GM18858 (cell line): ENCODE measurements around the gene PAQR9.

ENCODE experiments used
- ATAC-seq: cut with Tn5 transposase; IDR thresholded peaks from one replicate; pipeline ENCODE4 v1.9.1; 2021; ENCODE audit not compliant: unreplicated experiment

The PAQR9 gene

GRCh38 chr3:142952272-142953193 lies 10.9 kb downstream of the PAQR9 start:
- ATAC-seq: no peak

GRCh38 chr3:142951794-142952193 lies 11.7 kb downstream of the PAQR9 start:
- ATAC-seq: no peak

GRCh38 chr3:142950972-142951371 lies 12.5 kb downstream of the PAQR9 start:
- ATAC-seq: no peak

GRCh38 chr3:142947799-142948575 lies 15.5 kb downstream of the PAQR9 start:
- ATAC-seq: no peak

GRCh38 chr3:142947352-142947751 lies 16.1 kb downstream of the PAQR9 start:
- no peak for ATAC-seq

- no peak for ATAC-seq
Measured at GRCh38 chr3:142946861-142947260, 16.6 kb downstream of the PAQR9 start.

- ATAC-seq: no peak
Measured at GRCh38 chr3:142945023-142945422, 18.5 kb downstream of the PAQR9 start.

GRCh38 chr3:142944342-142944741 lies 19.1 kb downstream of the PAQR9 start:
- no peak for ATAC-seq

- ATAC-seq: no peak
Measured at GRCh38 chr3:142943870-142944269, 19.6 kb downstream of the PAQR9 start.

- no peak for ATAC-seq
Measured at GRCh38 chr3:142943349-142943748, 20.1 kb downstream of the PAQR9 start.

- no peak for ATAC-seq
Measured at GRCh38 chr3:142941373-142942123, 21.9 kb downstream of the PAQR9 start.

GRCh38 chr3:142940472-142940871 lies 23.0 kb downstream of the PAQR9 start:
- no peak for ATAC-seq

GRCh38 chr3:142940000-142940399 lies 23.5 kb downstream of the PAQR9 start:
- no peak for ATAC-seq

- no peak for ATAC-seq
Measured at GRCh38 chr3:142935963-142936362, 27.5 kb downstream of the PAQR9 start.

GRCh38 chr3:142934887-142935269 lies 28.6 kb downstream of the PAQR9 start:
- ATAC-seq: no peak

- no peak for ATAC-seq
Measured at GRCh38 chr3:142934128-142934886, 29.2 kb downstream of the PAQR9 start.

- no peak for ATAC-seq
Measured at GRCh38 chr3:142931222-142931621, 32.3 kb downstream of the PAQR9 start.

GRCh38 chr3:142930463-142930862 lies 33.0 kb downstream of the PAQR9 start:
- no peak for ATAC-seq

GRCh38 chr3:142929890-142930289 lies 33.6 kb downstream of the PAQR9 start:
- no peak for ATAC-seq

- no peak for ATAC-seq
Measured at GRCh38 chr3:142929109-142929508, 34.4 kb downstream of the PAQR9 start.
